ENCODE data around the gene ASTN2. TPM values are rescaled to one million over a fixed set of nuclear protein-coding genes. Genes with fewer than 3 reads are reported as not detected.

The ASTN2 gene
- total and polyA plus RNA-seq, 12 donors, result 1.9 to 11.1 (median 4.0) TPM

- no peaks in the 10 kb centered on the region for H3K9me3 ChIP-seq
- H3K27ac ChIP-seq, result no peak overlapping the region
- no peaks in the 10 kb centered on the region for H3K4me1 ChIP-seq
- WGBS, 2 donors, result 81 to 90% methylated on average over 2 of the region's 2 CpGs
- ATAC-seq (no peak), DNase-seq (no peak)
- intact Hi-C loops (cut with DNase I), result no loop called here
- H3K27me3 ChIP-seq, result peaks cover 0 to 3% (median 0%) of the 10 kb centered on the region in 7 donors
- no peak for TF ChIP-seq CTCF (IDR thresholded peaks at IDR 0.05)
- H3K4me3 ChIP-seq, result no peak overlapping the region
- no peaks in the 10 kb centered on the region for H3K36me3 ChIP-seq
These were observed 460.1 kb downstream of the ASTN2 start for GRCh38 chr9:116954731-116955130.

- Histone ChIP-seq H3K9me3 (no peaks in the 10 kb centered on the region), H3K36me3 (no peaks in the 10 kb centered on the region), H3K27me3 (peaks cover 0 to 3% (median 0%) of the 10 kb centered on the region in 7 donors), H3K27ac (no peak overlapping the region), H3K4me3 (no peak overlapping the region), H3K4me1 (no peaks in the 10 kb centered on the region)
- ATAC-seq (no peak), DNase-seq (no peak)
- no peak for TF ChIP-seq CTCF (IDR thresholded peaks at IDR 0.05)
- intact Hi-C loops (cut with DNase I), result no loop called here
- WGBS, 2 donors, result 25 to 28% methylated on average over 1 of the region's 1 CpG
These were observed 461.6 kb downstream of the ASTN2 start for GRCh38 chr9:116953271-116953670.

GRCh38 chr9:116952436-116952810 lies 462.4 kb downstream of the ASTN2 start:
- DNase-seq (no peak), ATAC-seq (no peak)
- H3K27ac ChIP-seq, result no peak overlapping the region
- intact Hi-C loops (cut with DNase I), result no loop called here
- no peaks in the 10 kb centered on the region for H3K9me3 ChIP-seq
- no peak overlapping the region for H3K4me3 ChIP-seq
- H3K4me1 ChIP-seq, result no peaks in the 10 kb centered on the region
- no peak for TF ChIP-seq CTCF (IDR thresholded peaks at IDR 0.05)
- H3K27me3 ChIP-seq, result peaks cover 0 to 3% (median 0%) of the 10 kb centered on the region in 7 donors
- H3K36me3 ChIP-seq, result no peaks in the 10 kb centered on the region
- WGBS, 2 donors, result 50 to 52% methylated on average over 7 of the region's 7 CpGs

GRCh38 chr9:116951588-116952435 lies 463.0 kb downstream of the ASTN2 start:
- TF ChIP-seq CTCF (IDR thresholded peaks at IDR 0.05), result no peak
- H3K4me3 ChIP-seq, result no peak overlapping the region
- WGBS, 2 donors, result 67 to 71% methylated on average over 3 of the region's 3 CpGs
- peaks cover 0 to 3% (median 0%) of the 10 kb centered on the region in 7 donors for H3K27me3 ChIP-seq
- intact Hi-C loops (cut with DNase I), result no loop called here
- H3K36me3 ChIP-seq, result no peaks in the 10 kb centered on the region
- no peaks in the 10 kb centered on the region for H3K4me1 ChIP-seq
- no peak overlapping the region for H3K27ac ChIP-seq
- ATAC-seq (no peak), DNase-seq (no peak)
- H3K9me3 ChIP-seq, result no peaks in the 10 kb centered on the region
